GM12878 (cell line): ENCODE measurements around the gene ACADL. TPM values are rescaled to one million over a fixed set of nuclear protein-coding genes. Genes with fewer than 3 reads are reported as not detected.
A peak's percentile ranks its signal among the peaks of the same experiment; 100 is the strongest.

Experiments used
- ATF2 ChIP-seq: IDR thresholded peaks from 2 replicates; pipeline ENCODE4 v1.6.1; 2012; ENCODE audit warnings: low read length, inconsistent platforms
- BHLHE40 ChIP-seq, 2 experiments: fragments of 450-650 bp in 1 of 2; IDR thresholded peaks; 2 replicates each; pipeline ENCODE4 v1.6.1; 2011 to 2017; ENCODE audit warnings: low read depth in 2 of 2, borderline replicate concordance in 1 of 2, improper control_type of control experiment in 1 of 2, low read length in 1 of 2, mild to moderate bottlenecking in 1 of 2
- BMI1 ChIP-seq: fragments of 450-650 bp; IDR thresholded peaks from 2 replicates; pipeline ENCODE4 v1.6.1; 2016; ENCODE audit warnings: mild to moderate bottlenecking, moderate library complexity, borderline replicate concordance
- CREM ChIP-seq: IDR thresholded peaks from 2 replicates; pipeline ENCODE4 v1.6.1; 2014; ENCODE audit warnings: antibody characterized with exemption, low read depth
- CUX1 ChIP-seq: IDR thresholded peaks from 2 replicates; pipeline ENCODE4 v1.6.1; 2012; ENCODE audit warnings: improper control_type of control experiment, low read depth, low read length; ENCODE audit not compliant: insufficient replicate concordance
- EGR1 ChIP-seq, 2 experiments: IDR thresholded peaks; 1 replicate in 1 of 2; 2 replicates in 1 of 2; pipeline ENCODE4 v1.6.1; 2011 to 2012; ENCODE audit warnings: low read depth in 2 of 2, low read length in 2 of 2, borderline replicate concordance in 1 of 2, mild to moderate bottlenecking in 1 of 2, moderate library complexity in 1 of 2
- ELK1 ChIP-seq: IDR thresholded peaks from 2 replicates; pipeline ENCODE4 v1.6.1; 2012; ENCODE audit warnings: low read depth, low read length, improper control_type of control experiment
- HDAC6 ChIP-seq: fragments of 200-600 bp; sonication (generic); IDR thresholded peaks from one replicate; pipeline ENCODE4 v1.8.0; 2017; ENCODE audit warnings: antibody characterized with exemption; ENCODE audit not compliant: unreplicated experiment
- IKZF1 ChIP-seq: fragments of 450-650 bp; conservative IDR thresholded peaks from 2 replicates; pipeline ENCODE4 v1.6.1; 2017; ENCODE audit warnings: antibody characterized with exemption, mild to moderate bottlenecking
- JUND ChIP-seq: IDR thresholded peaks from 2 replicates; pipeline ENCODE4 v1.6.1; 2012; ENCODE audit warnings: low read depth, mild to moderate bottlenecking, low read length, improper control_type of control experiment, moderate library complexity
- MTA2 ChIP-seq: fragments of 450-650 bp; IDR thresholded peaks from 2 replicates; pipeline ENCODE4 v1.6.1; 2016; ENCODE audit warnings: low read depth, mild to moderate bottlenecking, moderate library complexity
- NRF1 ChIP-seq: conservative IDR thresholded peaks from 2 replicates; pipeline ENCODE4 v1.6.1; 2011; ENCODE audit warnings: mild to moderate bottlenecking, low read depth, low read length, improper control_type of control experiment
- PAX8 ChIP-seq: fragments of 450-650 bp; IDR thresholded peaks from 2 replicates; pipeline ENCODE4 v1.6.1; 2017; ENCODE audit warnings: mild to moderate bottlenecking, moderate library complexity
- RAD51 ChIP-seq: fragments of 450-650 bp; IDR thresholded peaks from 2 replicates; pipeline ENCODE4 v1.6.1; 2016; ENCODE audit warnings: moderate library complexity, mild to moderate bottlenecking, inconsistent platforms
- SIN3A ChIP-seq: IDR thresholded peaks from 2 replicates; pipeline ENCODE4 v1.6.1; 2012; ENCODE audit warnings: low read depth, low read length, improper control_type of control experiment
- SREBF2 ChIP-seq: IDR thresholded peaks from 2 replicates; pipeline ENCODE4 v1.6.1; 2012; ENCODE audit warnings: mild to moderate bottlenecking, low read length
- ZNF217 ChIP-seq: fragments of 450-650 bp; IDR thresholded peaks from 2 replicates; pipeline ENCODE4 v1.6.1; 2017; ENCODE audit warnings: antibody characterized with exemption, mild to moderate bottlenecking
- ZNF384 ChIP-seq: IDR thresholded peaks from 2 replicates; pipeline ENCODE4 v1.6.1; 2012; ENCODE audit warnings: low read depth, mild to moderate bottlenecking, low read length, improper control_type of control experiment, borderline replicate concordance
- ZNF622 ChIP-seq: fragments of 450-650 bp; IDR thresholded peaks from 2 replicates; pipeline ENCODE4 v1.6.1; 2017; ENCODE audit warnings: mild to moderate bottlenecking, inconsistent platforms
- ZSCAN29 ChIP-seq: fragments of 450-650 bp; IDR thresholded peaks from 2 replicates; pipeline ENCODE4 v1.6.1; 2017; ENCODE audit warnings: mild to moderate bottlenecking, moderate library complexity
- polyA plus RNA-seq, 11 experiments: library from polyadenylated mRNA; depleted of rRNA in 4 of 11; unstranded in 6 of 11; stranded (reverse) in 5 of 11; fragments of >200 nt; fragmentation: Nextera tagmentation in 4 of 11; fragmentation: Illumina TruSeq in 1 of 11; extraction: Ambion mirVana in 4 of 11; extraction: Trizol in 1 of 11; gene quantifications; 1 replicate in 1 of 11; 2 replicates in 10 of 11; pipeline versions ENCODE4 v1.2.1 to v1.2.3, GENCODE V29; 2011 to 2016; ENCODE audit warnings: inconsistent platforms in 2 of 11, missing spikeins in 2 of 11, low read depth in 1 of 11
- total RNA-seq, 4 experiments: library from RNA; depleted of rRNA in 3 of 4; stranded (reverse); fragments of >200 nt in 3 of 4; fragmentation: Illumina TruSeq in 1 of 4; extraction: Trizol in 1 of 4; gene quantifications; 2 replicates each; pipeline versions ENCODE4 v1.2.1 to v1.2.3, GENCODE V29; 2013 to 2021
- TF ChIP-seq, protein P1 (sequence below): IDR thresholded peaks from 2 replicates; pipeline ENCODE4 v1.6.1; 2011; ENCODE audit warnings: mild to moderate bottlenecking, low read depth, low read length, moderate library complexity; ENCODE audit not compliant: insufficient replicate concordance

ACADL gene
- total and polyA plus RNA-seq, 10 of the 15 experiments (the other 5 are each of a cell fraction or from before 2014, with no cell fraction given), result not detected

DNA sequence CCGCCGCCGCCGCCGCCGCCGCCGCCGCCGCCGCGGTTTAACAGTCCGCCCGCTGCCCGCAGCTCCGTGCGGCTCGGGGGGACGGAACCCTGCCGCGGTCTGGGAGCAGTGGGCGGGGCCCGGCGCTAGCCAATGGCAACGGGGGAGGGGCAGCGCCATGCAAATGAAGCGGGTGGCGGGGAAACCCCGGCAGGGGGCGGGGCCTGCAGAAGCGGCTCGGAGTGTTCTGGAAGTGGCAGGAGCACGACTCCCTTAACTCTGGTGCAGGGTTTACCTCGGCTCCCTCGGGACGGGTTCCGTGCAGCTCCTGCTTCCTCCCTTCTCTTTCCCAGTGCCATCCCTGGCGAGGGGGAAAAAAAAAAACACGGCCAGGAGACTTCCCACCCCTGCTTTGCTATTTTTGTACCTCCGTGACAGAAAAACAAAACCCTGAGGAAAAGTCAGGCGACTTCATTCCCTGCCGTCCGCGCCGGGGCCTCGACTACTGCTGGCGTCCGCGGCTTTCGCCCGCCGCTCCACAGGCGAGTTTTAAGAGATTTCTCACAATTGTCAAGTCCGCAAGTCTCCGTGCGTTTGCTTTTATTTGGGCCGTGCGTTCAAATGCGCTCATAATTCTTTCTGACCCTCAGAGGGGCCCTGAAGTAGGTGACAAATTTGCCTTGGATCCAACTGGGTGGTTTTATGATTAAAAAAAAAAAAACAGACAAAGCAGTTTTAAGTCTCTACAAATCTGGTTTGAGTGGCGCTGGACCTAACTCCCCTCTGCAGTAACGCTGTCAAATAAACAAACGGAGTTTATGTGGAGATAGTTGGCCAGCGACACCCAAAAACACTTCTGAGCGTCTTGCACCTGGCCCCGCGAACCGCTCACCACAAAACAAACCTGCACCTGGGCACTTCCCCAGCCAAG, 53.7 kb downstream of the ACADL start, which contains the start of gene KANSL1L (continued):
- TF ChIP-seq, protein P1, sequence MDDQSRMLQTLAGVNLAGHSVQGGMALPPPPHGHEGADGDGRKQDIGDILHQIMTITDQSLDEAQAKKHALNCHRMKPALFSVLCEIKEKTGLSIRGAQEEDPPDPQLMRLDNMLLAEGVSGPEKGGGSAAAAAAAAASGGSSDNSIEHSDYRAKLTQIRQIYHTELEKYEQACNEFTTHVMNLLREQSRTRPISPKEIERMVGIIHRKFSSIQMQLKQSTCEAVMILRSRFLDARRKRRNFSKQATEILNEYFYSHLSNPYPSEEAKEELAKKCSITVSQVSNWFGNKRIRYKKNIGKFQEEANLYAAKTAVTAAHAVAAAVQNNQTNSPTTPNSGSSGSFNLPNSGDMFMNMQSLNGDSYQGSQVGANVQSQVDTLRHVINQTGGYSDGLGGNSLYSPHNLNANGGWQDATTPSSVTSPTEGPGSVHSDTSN, result no peak
- TF ChIP-seq CUX1, result no peak
- TF ChIP-seq JUND, result no peak
- TF ChIP-seq ELK1, result no peak
- TF ChIP-seq PAX8, result no peak
- 0 out of 3 replicates have a peak, but pooled peaks of 1 of the 2 experiments have one; percentile 17 for TF ChIP-seq EGR1 (IDR thresholded peaks at IDR 0.05; ENCODE audit: borderline replicate concordance in 1 of 2, low read depth in 2 of 2, low read length in 2 of 2)
- no peak for TF ChIP-seq ZNF217
- no peak for TF ChIP-seq ZSCAN29
- TF ChIP-seq BHLHE40 (IDR thresholded peaks at IDR 0.05; ENCODE audit: borderline replicate concordance in 1 of 2, low read depth in 2 of 2, low read length in 1 of 2), result no peak; a peak in 1 of 4 replicates
- TF ChIP-seq BMI1, result no peak
- TF ChIP-seq RAD51, result no peak
- no peak for TF ChIP-seq CREM
- no peak for TF ChIP-seq ZNF622
- TF ChIP-seq HDAC6, result no peak
- 0 out of 2 replicates have a peak, but pooled peaks have one; percentile 31 for TF ChIP-seq SIN3A
- no peak for TF ChIP-seq ZNF384
- peak; percentile 54; the same call in 1 of the 2 replicates for TF ChIP-seq IKZF1
- TF ChIP-seq NRF1, result no peak
- no peak for TF ChIP-seq ATF2
- TF ChIP-seq MTA2, result no peak
- TF ChIP-seq SREBF2, result no peak
